HG02588 (cell line): ENCODE data around the gene GRHL1.

ENCODE experiments used
- ATAC-seq: cut with Tn5 transposase; IDR thresholded peaks from one replicate; pipeline ENCODE4 v1.9.1; 2021; ENCODE audit warnings: mild to moderate bottlenecking, moderate library complexity; ENCODE audit not compliant: unreplicated experiment

The GRHL1 gene

DNA sequence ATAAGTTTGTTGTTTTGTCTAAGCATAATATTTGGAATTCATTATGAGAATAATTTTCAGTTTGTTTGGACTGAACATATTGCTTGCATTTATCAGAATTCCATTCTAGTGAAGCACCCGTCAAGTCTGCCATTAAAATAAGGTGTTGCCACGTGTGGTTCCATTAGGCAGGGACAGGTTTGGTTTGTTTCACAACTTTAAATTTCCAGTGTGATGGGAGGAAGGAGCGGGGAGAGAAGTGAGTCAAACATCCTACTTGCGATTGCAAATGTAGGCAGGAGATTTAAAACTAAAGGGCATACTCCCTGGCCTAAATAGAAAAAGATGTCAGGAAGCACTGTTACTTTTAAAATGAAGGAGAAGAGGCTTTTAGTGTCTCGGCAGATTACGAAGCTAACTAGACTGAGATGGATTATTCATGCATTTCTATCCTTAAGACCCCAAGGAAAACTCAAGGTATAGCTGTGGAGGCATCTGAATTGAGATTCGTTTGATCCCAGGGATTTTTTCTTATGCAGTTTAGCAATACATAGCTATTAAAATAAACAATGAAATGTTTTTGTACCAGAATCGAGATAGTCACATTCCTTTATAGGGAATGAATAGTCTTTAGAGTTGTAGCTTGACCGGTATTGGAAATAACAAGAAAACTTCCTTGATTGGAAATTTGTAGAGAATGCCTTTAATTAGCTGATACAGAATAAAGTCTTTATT lies 19.8 kb downstream of the GRHL1 start:
- no peak for ATAC-seq

DNA sequence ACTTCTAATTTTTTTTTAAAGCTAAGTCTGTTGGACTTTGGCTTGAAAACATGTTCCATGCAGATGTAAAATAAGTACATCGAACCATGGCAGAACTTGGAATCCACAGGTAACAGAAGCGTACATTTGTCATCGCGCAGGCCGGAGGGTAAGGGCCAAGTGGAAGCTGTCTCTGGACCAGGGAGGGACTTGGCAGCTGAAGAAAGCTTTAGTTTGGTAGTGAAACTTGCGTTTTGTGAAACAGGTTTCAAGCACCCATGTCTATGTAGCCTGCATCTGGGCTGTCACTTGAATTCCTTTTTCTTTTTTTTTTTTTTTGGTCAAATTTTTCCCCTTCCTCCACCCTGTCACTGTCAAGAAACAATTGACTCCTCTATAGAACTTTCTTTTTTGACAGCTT lies 20.4 kb downstream of the GRHL1 start:
- no peak for ATAC-seq

DNA sequence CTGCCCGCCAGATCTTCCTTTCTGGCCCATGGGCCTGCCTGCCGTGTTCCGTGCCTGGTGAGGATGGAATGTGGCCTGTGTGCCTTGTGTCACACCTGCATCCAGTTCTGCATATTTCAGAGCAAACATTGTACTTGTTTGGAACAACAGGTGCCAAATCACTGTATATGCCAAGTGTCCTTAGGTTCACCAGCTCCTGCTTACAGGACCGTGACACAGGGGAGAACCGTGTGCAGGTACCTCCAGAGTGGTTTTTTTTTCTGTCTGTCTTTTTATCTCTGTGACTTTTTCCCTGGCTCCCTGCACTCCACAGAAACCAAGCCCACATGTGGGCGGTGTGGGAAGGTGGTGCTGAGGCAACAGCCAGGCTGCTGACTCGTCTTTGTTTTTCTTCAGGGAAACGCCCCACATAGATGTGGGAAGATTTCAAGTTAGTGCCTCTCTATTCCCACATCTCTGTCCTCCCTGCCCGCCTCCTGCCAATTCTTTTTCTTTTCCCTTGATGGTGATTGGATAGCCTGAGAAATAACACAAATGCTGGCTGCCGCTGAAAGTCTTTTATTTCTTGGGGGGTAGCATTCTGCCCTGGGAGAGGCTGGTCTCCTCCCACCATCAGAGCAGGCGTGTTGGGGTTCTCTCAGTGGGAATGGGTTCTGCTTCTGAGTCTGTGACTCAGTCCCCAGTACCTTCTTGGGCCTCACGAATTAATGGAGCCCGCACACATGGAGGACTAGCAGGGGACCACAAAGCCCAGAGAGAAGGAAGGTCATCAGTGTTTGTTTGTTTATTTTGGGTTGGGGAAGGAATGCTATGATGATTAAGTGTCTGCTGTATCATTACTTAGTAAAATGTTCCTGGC lies 21.4 kb downstream of the GRHL1 start:
- no peak for ATAC-seq

DNA sequence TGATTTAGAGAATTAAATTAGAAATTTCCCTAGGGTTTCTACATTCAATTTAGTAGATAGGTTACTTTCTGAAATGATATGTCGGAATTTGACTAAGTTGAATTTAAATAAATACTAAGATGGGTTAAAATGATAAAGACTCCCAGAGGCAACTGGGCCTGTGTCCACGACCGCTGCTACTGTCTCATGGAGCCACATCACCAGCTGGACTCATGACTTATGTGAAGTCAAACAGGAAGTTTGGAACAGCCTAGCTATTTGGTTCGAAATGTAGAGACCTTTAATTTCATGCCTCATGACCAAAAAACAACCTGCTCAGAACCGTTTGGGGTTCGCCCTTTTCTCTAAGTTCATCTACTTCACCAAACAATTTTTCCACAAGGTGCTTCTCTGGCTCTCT lies 22.2 kb downstream of the GRHL1 start:
- no peak for ATAC-seq

DNA sequence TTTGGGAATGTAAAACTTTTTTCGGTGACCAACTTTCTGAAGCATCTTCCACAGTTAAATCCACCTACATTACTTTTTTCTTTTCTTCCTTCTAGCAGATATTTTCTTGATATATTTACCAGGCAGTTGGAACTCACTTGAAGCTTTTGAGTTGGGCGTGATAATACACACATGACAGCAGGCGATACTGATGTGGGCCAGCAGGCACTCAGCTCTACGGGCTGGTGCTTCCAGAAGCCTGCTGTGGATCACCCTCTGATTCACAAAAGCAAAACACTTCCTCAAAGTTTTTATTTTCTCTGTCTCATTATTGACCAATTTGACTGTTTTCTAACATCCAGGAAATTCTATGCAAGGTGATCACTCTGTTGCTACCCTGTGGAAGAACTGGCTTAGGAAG lies 22.9 kb downstream of the GRHL1 start:
- no peak for ATAC-seq

DNA sequence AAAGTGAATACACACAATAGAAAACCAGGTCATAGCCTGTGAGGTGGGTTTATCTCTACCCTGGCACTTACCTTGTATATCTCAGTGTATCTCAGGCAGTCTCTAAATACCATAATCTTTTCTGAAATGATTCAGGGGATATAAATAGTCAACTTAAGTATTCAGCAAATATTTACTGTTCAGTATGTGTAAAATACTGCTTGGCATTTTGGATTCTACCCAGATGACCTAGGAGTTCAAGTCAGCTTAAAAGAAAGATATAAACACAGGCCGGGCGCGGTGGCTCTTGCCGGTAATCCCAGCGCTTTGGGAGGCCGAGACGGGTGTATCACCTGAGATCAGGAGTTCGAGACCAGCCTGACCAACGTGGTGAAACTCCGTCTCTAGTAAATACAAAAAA lies 23.8 kb downstream of the GRHL1 start:
- ATAC-seq: no peak

DNA sequence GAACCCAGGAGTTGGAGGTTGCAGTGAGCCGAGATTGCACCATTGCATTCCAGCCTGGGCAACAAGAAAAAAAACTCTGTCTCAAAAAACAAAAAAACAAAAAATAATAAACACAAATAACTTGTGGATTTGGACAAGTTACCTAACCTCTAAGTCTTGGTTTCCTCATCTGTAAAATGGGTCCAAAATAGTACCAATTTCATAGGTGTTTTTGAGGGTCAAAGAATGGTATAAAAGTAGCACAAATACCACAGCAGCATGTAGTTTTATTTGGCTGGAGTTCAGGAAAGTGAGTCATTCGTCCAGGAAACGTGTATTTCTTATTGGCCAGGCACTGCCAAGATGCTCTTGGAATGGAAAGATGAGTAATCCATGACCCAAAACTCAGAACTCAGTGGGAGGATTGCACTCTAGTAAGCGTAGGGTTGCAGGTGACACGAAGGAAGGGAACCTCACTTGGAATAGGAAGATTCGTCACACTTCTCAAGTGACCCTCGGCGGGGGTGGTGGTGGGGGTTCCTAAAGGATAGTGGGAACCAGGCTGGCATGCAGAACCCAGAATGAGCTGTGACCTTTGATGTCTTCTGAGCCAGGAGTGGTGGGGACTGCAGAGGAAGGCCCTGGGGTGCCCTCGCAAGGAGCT lies 24.4 kb downstream of the GRHL1 start:
- no peak for ATAC-seq

DNA sequence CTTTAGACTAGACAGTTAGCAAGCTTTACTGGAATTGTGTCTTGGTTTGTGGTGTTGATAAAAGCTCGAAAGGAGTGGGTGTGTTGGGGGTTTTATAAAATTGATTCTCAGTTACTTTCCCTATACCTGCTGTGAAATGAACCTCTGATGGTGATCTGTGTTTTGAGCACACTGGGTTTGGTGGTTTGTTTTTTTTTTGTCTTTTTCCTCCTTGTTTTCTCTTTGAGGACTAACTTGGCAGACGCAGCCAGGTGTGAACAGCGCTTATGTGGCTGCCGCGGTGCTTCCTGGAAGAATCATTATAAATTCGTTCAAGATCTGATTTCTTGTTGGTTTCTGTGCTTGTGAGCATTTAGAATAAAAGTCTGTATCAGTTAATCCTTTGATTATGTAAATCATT lies 28.5 kb downstream of the GRHL1 start:
- ATAC-seq: no peak

DNA sequence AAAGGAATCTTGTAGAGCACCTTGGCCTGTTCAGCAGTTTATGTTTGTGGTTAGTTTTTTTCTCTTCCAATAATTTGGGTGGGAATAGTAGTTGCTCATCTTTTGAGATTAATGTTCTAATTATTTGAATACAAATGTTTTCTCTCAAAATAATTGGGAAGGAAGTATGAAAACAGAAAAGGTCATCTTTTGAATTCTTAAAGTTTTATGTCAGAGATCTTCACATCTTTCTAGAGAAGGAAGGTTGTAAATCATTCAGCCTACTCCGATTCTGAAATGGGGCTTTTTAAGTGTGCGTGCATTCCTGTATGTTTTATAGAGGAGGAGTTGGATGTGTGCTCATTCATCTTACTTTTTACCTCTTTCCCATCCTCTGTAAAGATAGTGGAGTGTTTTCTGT lies 29.0 kb downstream of the GRHL1 start:
- ATAC-seq: no peak

DNA sequence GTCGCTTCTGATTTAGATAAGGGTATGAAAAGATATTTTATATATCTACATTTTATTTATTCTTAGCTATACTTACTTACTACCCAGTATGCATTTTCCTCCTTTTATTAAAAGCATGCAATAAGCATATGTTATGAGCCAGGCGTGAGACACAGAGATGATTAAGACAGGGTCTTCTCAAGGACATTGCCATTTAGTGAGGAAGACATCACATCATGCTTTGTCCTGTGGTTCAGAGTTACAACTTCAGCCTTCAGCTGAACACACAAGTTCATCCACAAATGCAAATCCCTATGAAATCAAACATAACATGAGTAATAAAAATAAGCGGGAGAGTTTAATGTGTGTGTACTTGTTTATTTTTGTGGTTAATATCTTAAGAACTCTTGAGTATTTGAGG lies 30.2 kb downstream of the GRHL1 start:
- no peak for ATAC-seq

DNA sequence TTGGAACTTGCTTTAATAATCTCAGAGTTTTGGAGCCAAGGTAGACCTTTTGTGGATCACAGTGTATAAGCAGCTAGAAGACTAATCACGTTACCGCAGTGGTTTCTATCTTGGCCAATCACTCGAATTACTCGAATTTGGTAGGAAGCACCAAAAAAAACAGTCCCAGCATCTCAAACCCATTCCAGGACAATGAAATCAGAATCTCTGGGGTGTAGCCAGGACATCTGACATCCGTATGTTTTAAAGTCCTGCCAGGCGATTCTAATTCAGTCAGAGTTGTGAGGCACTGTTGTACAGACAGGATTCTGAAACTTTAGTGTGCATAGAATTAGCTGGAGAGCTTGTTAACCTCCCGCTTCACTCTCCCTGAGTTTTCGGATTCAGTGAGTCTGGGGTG lies 30.8 kb downstream of the GRHL1 start:
- ATAC-seq: no peak

DNA sequence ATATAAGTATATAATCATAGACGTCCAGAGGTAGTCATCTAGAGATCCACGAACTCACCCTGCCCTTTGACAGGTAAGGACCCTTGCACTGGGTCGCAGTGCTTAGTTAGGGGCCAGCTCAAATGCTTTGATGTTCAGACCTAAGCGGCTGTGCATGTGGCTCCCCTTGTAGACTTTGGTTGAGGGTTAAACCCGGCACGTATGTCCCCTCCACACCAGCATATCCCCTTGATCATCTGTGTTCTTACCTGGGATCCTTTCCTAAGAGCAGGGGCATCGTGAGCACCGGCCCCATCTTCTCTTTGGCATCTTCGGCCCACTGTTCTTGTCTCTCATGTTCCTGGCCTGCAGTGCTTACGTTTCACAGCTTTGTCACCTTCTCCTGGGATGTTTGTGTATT lies 31.4 kb downstream of the GRHL1 start:
- no peak for ATAC-seq

DNA sequence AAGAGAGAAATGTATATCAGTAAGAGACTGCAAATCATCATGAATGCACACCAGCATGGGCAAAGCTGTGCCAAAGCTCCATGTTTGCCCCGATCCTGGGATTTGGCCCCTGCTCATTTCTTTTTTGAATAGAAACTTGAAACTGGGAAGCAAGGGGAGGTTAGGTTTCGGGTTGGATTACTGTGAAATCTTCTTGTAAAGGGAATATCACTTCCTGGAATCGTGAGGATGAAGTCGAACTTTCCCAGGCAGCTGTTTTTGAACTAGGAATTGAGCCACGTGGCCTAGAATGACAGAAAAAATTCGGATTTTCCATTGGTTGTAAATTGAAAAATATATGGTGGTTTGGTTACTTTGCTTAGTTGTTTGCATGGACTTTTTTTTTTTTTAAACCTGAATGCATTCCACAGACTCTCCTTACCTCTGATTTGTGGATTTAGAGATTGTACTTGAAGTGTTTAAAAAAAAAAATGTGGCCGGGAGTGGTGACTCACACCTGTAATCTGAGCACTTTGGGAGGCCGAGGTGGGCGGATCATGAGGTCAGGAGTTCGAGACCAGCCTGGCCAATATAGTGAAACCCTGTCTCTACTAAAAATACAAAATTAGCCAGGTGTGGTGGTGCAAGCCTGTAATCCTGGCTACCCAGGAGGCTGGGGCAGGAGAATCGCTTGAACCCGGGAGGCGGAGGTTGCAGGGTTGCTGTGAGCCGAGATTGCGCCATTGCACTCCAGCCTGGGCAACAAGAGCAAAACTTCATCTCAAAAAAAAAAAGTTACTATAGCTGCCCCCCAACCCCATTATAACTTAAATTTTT lies 32.1 kb downstream of the GRHL1 start:
- no peak for ATAC-seq

DNA sequence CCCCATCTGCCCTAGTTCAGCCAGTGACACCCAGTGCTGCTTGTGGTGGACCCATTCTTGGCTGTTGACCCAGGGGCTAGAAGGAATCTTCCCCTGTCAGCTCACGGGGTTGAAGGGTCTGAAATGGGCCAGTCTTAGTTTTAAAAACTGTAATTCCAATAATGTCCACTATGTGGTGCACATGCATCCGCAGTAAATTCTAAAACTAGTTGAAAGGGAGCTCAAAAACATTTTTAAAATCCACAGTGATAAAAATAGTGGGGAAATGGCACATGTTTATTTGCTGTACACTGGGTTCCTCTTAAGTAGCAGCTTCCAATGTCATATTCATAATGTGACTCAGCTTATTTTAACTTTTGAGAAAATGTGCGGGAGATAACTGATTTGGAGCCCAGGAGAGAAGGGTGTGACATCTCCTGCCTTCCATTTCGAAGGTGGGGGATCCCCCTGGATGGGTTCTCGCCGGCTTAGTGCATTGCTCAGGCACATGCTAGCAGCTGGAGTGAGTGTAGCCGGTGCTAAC lies 32.8 kb downstream of the GRHL1 start:
- ATAC-seq: no peak

DNA sequence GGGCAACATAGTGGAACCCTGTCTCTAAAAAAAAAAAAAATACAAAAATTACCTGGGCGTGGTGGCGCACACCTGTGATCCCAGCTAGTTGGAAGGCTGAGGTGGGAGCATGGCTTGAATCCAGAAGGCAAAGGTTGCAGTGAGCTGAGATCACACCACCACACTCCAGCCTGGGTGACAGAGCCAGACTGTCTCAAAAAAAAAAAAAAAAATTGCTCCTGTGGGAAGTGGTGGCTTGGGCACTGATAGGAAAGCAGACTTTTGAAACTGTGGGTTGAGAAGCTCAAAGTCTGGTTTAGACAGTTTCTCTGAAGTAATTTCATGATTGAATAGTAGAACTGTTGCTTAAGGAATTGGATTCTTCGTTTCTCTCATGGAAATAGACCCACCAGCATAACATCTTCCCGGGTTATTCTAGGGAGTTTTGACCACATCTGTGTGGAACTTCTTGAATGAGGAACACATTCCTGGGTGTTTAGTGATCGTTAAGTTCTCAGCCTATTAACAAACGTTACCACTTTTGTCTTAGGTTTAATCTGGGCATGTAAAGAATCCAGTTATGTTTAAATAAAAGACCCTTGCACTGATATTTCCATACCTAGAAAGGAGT lies 33.5 kb downstream of the GRHL1 start:
- no peak for ATAC-seq

DNA sequence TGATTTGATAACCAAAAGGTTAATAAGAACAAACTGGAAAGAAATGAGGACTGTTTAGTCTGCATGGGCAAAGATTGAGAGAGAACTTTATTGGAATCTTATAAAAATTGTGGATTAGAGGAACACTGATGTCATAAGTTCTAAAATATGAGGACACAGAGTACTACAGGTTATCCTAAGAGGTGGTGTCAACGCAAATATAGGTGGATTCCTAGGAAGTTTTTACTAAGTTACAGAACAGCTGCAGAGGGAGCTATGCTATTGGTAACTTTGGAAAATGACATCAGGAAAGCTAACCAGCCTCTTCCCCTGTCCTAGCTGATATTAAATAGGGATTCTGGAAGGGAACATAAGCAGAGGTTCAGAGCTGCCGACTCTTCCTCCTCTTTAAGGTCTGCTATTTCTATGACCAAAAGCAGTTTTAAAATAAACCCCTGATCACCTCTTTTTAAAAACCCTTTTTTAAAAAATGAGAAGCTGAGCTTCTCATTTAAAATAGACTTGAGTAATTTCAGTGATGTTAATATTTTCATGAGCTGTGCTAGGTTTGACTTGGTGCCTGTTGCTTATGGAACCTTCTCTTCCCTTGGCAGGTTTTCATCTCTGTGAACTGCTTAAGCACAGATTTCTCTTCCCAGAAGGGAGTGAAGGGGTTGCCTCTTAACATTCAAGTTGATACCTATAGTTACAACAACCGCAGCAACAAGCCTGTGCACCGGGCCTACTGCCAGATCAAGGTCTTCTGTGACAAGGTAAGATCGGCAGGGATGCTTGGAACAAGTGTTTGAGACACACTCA lies 34.2 kb downstream of the GRHL1 start:
- ATAC-seq: no peak

DNA sequence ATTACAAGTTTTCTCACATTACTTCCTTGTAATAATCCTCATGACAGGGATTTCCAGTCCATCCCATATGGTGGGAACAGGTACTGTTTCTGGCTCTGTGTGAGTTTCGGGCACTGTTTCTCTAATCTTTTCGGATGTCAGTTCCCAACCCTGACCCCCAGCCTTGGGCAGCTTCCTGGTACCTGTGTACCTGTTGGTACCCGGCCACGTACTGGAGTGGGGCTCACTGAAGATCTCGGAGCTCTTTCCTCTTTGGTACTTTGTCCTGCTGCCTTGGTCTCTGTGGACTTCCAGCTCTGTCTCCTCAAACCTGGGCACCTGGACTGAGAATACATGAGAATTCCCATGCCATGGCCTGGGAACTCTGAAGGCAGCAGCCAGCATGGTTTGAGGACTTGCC lies 36.8 kb downstream of the GRHL1 start:
- ATAC-seq: no peak

DNA sequence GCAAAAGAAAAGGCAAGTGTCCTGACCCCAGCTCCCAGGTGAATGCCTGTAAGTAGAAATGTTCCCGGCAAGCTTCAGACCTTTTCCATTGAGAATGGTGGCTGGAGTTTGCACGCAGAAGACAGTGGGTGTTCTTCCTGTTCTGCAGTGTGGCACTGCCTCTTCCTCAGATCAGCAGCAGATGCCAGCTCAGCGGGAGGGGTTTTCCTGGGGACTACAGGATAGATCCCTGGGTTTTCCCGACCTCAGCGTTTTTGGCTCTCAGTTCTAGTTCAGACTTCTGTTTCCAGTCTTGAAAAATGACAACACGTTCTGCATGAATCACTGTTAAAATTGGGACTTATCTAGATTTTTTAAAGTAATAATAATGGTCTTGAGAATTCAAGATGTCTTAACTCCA lies 39.2 kb downstream of the GRHL1 start:
- no peak for ATAC-seq

DNA sequence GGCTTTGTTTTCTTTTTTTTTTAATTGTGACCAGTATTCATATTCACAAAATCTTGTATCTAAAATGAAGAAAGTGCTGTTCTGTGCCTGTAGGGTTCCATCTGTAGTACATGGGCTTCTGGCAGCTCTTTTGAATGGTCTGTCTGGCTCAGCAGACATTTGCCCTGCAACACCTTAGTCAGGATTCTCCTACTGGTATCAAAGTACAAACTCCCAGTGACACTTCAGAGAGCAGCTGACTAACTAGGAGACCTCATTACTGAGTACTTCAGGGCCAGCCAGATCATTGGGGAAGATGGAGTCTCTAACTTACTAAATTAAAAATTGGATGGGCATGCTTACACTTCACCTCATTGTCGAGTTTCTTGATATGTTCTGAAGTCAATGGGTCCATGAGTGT lies 39.7 kb downstream of the GRHL1 start:
- ATAC-seq: no peak

DNA sequence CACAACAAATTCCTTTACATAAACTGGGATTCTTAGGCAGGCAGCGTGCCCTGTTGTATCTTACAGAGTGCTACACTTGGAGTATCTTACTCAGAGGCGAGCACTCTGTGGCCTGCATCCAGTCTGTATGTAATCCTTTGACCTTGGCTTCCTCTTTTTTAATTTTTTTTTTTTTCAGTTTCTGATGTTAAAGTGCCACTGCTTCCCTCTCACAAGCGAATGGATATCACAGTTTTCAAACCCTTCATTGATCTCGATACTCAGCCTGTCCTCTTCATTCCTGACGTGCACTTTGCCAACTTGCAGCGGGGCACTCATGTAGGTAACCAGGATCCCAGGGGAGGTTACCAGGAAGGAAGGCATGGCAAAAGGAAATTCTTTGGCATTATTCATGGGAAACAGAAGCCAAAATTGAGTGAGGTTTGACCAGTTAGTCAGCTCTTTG lies 40.4 kb downstream of the GRHL1 start:
- no peak for ATAC-seq
